H1 (cell line): ENCODE measurements around the gene LHFPL6. TPM values are rescaled to one million over a fixed set of nuclear protein-coding genes. Genes with fewer than 3 reads are reported as not detected.

Experiments
- ATF2 ChIP-seq: IDR thresholded peaks from 2 replicates; pipeline ENCODE4 v1.6.1; 2012; ENCODE audit warnings: low read length, inconsistent platforms
- ATF3 ChIP-seq: IDR thresholded peaks from 2 replicates; pipeline ENCODE4 v1.6.1; 2011; ENCODE audit warnings: low read depth, mild to moderate bottlenecking, low read length; ENCODE audit not compliant: insufficient read depth
- CBX8 ChIP-seq: fragments of 300-800, 300-1000 bp; sonication (generic); IDR thresholded peaks from 2 replicates; pipeline ENCODE4 v1.7.1; 2016; ENCODE audit warnings: low read depth, low read length, borderline replicate concordance
- CEBPB ChIP-seq: IDR thresholded peaks from 2 replicates; pipeline ENCODE4 v1.6.1; 2012; ENCODE audit warnings: low read depth, low read length
- CREB1 ChIP-seq: IDR thresholded peaks from 2 replicates; pipeline ENCODE4 v1.6.1; 2012; ENCODE audit warnings: inconsistent platforms
- CTBP2 ChIP-seq: IDR thresholded peaks from 2 replicates; pipeline ENCODE4 v1.7.0; 2011; ENCODE audit warnings: borderline replicate concordance, mild to moderate bottlenecking, moderate library complexity, mixed read lengths, low read length; ENCODE audit not compliant: insufficient read depth, insufficient read length
- CTCF ChIP-seq, 3 experiments: IDR thresholded peaks; 1 replicate in 2 of 3; 2 replicates in 1 of 3; pipeline versions ENCODE4 v1.5.1 to v1.6.1; 2011; ENCODE audit warnings: low read length in 3 of 3, mild to moderate bottlenecking in 3 of 3, inconsistent platforms in 2 of 3, low read depth in 1 of 3, moderate library complexity in 1 of 3; ENCODE audit not compliant: insufficient read depth in 1 of 3; ENCODE audit errors: control extremely low read depth in 1 of 3
- EGR1 ChIP-seq: IDR thresholded peaks from 2 replicates; pipeline ENCODE4 v1.6.1; 2011; ENCODE audit warnings: low read depth, low read length, borderline replicate concordance
- EZH2 ChIP-seq: fragments of 200-600 bp; sonication (generic); IDR thresholded peaks from 2 replicates; pipeline ENCODE4 v1.7.1; 2012; ENCODE audit warnings: low read depth, mild to moderate bottlenecking, moderate library complexity, low read length, inconsistent platforms; ENCODE audit not compliant: severe bottlenecking
- FOSL1 ChIP-seq: IDR thresholded peaks from 2 replicates; pipeline ENCODE4 v1.6.1; 2011; ENCODE audit warnings: mild to moderate bottlenecking, low read depth, low read length, moderate library complexity; ENCODE audit not compliant: insufficient read depth
- GTF2F1 ChIP-seq: IDR thresholded peaks from 2 replicates; pipeline ENCODE4 v1.6.1; 2012; ENCODE audit warnings: low read depth, low read length, improper control_type of control experiment, borderline replicate concordance
- HDAC2 ChIP-seq, 2 experiments: fragments of 300-600 bp in 1 of 2; sonication (generic) in 1 of 2; IDR thresholded peaks; 2 replicates each; pipeline ENCODE4 v1.6.1; 2011 to 2012; ENCODE audit warnings: low read depth in 2 of 2, low read length in 2 of 2, mild to moderate bottlenecking in 2 of 2, moderate library complexity in 2 of 2, borderline replicate concordance in 1 of 2, inconsistent platforms in 1 of 2
- HDAC6 ChIP-seq: IDR thresholded peaks from one replicate; pipeline ENCODE4 v1.7.1; 2012; ENCODE audit warnings: low read depth, mild to moderate bottlenecking, inconsistent platforms, low read length, moderate library complexity
- JUN ChIP-seq: IDR thresholded peaks from 2 replicates; pipeline ENCODE4 v1.6.1; 2011; ENCODE audit warnings: low read depth, mild to moderate bottlenecking, improper control_type of control experiment, low read length
- MAX ChIP-seq: IDR thresholded peaks from 2 replicates; pipeline ENCODE4 v1.6.1; 2012; ENCODE audit warnings: inconsistent platforms
- POLR2A ChIP-seq, 2 experiments: IDR thresholded peaks; 1 replicate in 1 of 2; 2 replicates in 1 of 2; pipeline ENCODE4 v1.6.1; 2011; ENCODE audit warnings: low read depth in 2 of 2, low read length in 2 of 2, mild to moderate bottlenecking in 2 of 2; ENCODE audit errors: control extremely low read depth in 1 of 2
- POLR2AphosphoS5 ChIP-seq: IDR thresholded peaks from 2 replicates; pipeline ENCODE4 v1.6.1; 2011; ENCODE audit warnings: low read depth, low read length
- SIRT6 ChIP-seq: IDR thresholded peaks from one replicate; pipeline ENCODE4 v1.7.1; 2012; ENCODE audit warnings: low read length, inconsistent platforms
- TAF1 ChIP-seq: IDR thresholded peaks from 2 replicates; pipeline ENCODE4 v1.6.1; 2011; ENCODE audit warnings: mild to moderate bottlenecking, low read depth, low read length
- TCF12 ChIP-seq: IDR thresholded peaks from 2 replicates; pipeline ENCODE4 v1.6.1; 2011; ENCODE audit warnings: low read depth, mild to moderate bottlenecking, low read length
- polyA plus RNA-seq, 7 experiments: library from polyadenylated mRNA; depleted of rRNA in 3 of 7; stranded (reverse) in 5 of 7; unstranded in 2 of 7; fragments of >200 nt in 5 of 7; fragments of 200-250 nt in 2 of 7; gene quantifications; 1 replicate in 5 of 7; 2 replicates in 1 of 7; 4 replicates in 1 of 7; pipeline versions ENCODE4 v1.2.1 to v1.2.3, GENCODE V29; 2011 to 2013; ENCODE audit warnings: missing spikeins in 2 of 7, mixed read lengths in 2 of 7
- total RNA-seq: library from RNA; stranded (reverse); fragmentation: NEBNext Ultra II Directional; extraction: Animal tissue kit (Norgen Biotek cat#: 25700); gene quantifications from 2 replicates; pipeline ENCODE4 v1.2.1, GENCODE V29; 2021

The LHFPL6 gene
- total and polyA plus RNA-seq, 2 of the 8 experiments (the other 6 are each of a cell fraction or from before 2014, with no cell fraction given): 7.6 to 17.0 TPM

- TF ChIP-seq CEBPB (no peak), TAF1 (0 out of 2 replicates have a peak, but pooled peaks have one; percentile 11), MAX (no peak), JUN (no peak), HDAC2 (IDR thresholded peaks at IDR 0.05; ENCODE audit: borderline replicate concordance in 1 of 2, low read depth in 2 of 2, low read length in 2 of 2) (peak; percentile 63 to 87; a peak in 2 of 4 replicates), CTCF (IDR thresholded peaks at IDR 0.05; ENCODE audit: control extremely low read depth in 1 of 3, insufficient read depth in 1 of 3, low read depth in 1 of 3, low read length in 3 of 3) (no peak), GTF2F1 (no peak), FOSL1 (no peak), POLR2AphosphoS5 (no peak), EGR1 (no peak), HDAC6 (no peak), TCF12 (no peak), SIRT6 (no peak), ATF2 (peak; percentile 82), CTBP2 (peak; percentile 40), EZH2 (no peak), CREB1 (peak; percentile 61; the same call in 1 of the 2 replicates), ATF3 (no peak), POLR2A (IDR thresholded peaks at IDR 0.05; ENCODE audit: control extremely low read depth in 1 of 2, low read depth in 2 of 2, low read length in 2 of 2) (no peak), CBX8 (no peak)
Observed at GRCh38 chr13:39498471-39499114, 104.4 kb downstream of the LHFPL6 start (continued).
